OCI-LY7 (cell line): ENCODE results near the gene SLC25A29. TPM values are rescaled to one million over a fixed set of nuclear protein-coding genes. Genes with fewer than 3 reads are reported as not detected.

ENCODE experiments used
- BruUV-seq: library from RNA; stranded (reverse); fragments of 400-500 nt; replicated peaks from 2 replicates; lab custom pipeline; 2021; lab: Mats Ljungman, UMichigan
- CTCF ChIA-PET: fragments of 300-600 bp; sonication (Branson Sonifier 250); formaldehyde crosslinking; loops from one replicate; lab custom pipeline; 2022; ENCODE audit warnings: antibody characterized with exemption; ENCODE audit not compliant: unreplicated experiment; lab: Charles Lee
- POLR2A ChIA-PET: fragments of 300-600 bp; sonication (Branson Sonifier 250); formaldehyde crosslinking; loops from one replicate; lab custom pipeline; 2022; ENCODE audit warnings: antibody characterized with exemption; lab: Charles Lee
- DNase-seq: peaks from one replicate; pipeline ENCODE4 v3.0.0-alpha.2; 2015; ENCODE audit warnings: low spot score
- H2AFZ ChIP-seq: fragments of 200-600 bp; sonication (generic), shearing (Covaris generic); 2 replicates; pipeline ENCODE4 v1.6.1; 2014; ENCODE audit warnings: mild to moderate bottlenecking, antibody characterized with exemption, low read length, moderate library complexity
- H3K27ac ChIP-seq: fragments of 200-600 bp; sonication (generic); 2 replicates; pipeline ENCODE4 v1.5.1; 2014; ENCODE audit warnings: mixed run types, low read depth, mild to moderate bottlenecking, moderate library complexity, low read length, inconsistent platforms; ENCODE audit not compliant: poor library complexity, severe bottlenecking
- H3K36me3 ChIP-seq: fragments of 200-600 bp; sonication (generic); 2 replicates; pipeline ENCODE4 v1.6.1; 2014; ENCODE audit warnings: mild to moderate bottlenecking, antibody characterized with exemption, low read length, moderate library complexity, mixed read lengths; ENCODE audit not compliant: insufficient read depth
- H3K4me1 ChIP-seq: fragments of 200-600 bp; sonication (generic); 2 replicates; pipeline ENCODE4 v1.5.1; 2014; ENCODE audit warnings: mild to moderate bottlenecking, low read length; ENCODE audit not compliant: insufficient read depth, poor library complexity, severe bottlenecking
- H3K4me2 ChIP-seq: fragments of 200-600 bp; sonication (generic); 2 replicates; pipeline ENCODE4 v1.6.1; 2014; ENCODE audit warnings: mild to moderate bottlenecking, low read length
- H3K4me3 ChIP-seq: fragments of 200-600 bp; sonication (generic); 2 replicates; pipeline ENCODE4 v1.5.1; 2014; ENCODE audit warnings: mild to moderate bottlenecking, low read depth, low read length; ENCODE audit not compliant: poor library complexity, severe bottlenecking
- H3K79me2 ChIP-seq: fragments of 200-600 bp; sonication (generic); 2 replicates; pipeline ENCODE4 v1.6.1; 2016; ENCODE audit warnings: low read depth, mild to moderate bottlenecking, low read length, moderate library complexity, mixed read lengths; ENCODE audit not compliant: insufficient read depth
- H3K9me2 ChIP-seq: fragments of 200-600 bp; sonication (generic); 2 replicates; pipeline ENCODE4 v1.6.1; 2016; ENCODE audit warnings: mild to moderate bottlenecking, low read length, mixed read lengths; ENCODE audit not compliant: insufficient read depth
- H3K9me3 ChIP-seq: fragments of 200-600 bp; sonication (generic); 2 replicates; pipeline ENCODE4 v1.6.1; 2014; ENCODE audit warnings: mild to moderate bottlenecking, mixed run types, low read length, mixed read lengths
- H4K20me1 ChIP-seq: fragments of 200-600 bp; sonication (generic); 2 replicates; pipeline ENCODE4 v1.6.1; 2014; ENCODE audit warnings: mild to moderate bottlenecking, antibody characterized with exemption, low read length, moderate library complexity, mixed read lengths; ENCODE audit not compliant: insufficient read depth
- EZH2phosphoT487 ChIP-seq: fragments of 200-600 bp; sonication (generic); IDR thresholded peaks from 2 replicates; pipeline ENCODE4 v1.6.1; 2018; ENCODE audit warnings: low read depth, borderline replicate concordance, mild to moderate bottlenecking, mixed run types, antibody characterized with exemption, low read length, moderate library complexity, mixed read lengths
- intact Hi-C: fragments of 100-400 bp; cut with micrococcal nuclease; formaldehyde crosslinking; loops from one replicate; pipeline ENCODE4 v1.10.0; 2022; ENCODE audit not compliant: unreplicated experiment
- total RNA-seq, 2 experiments: library from RNA; depleted of rRNA in 1 of 2; stranded (reverse); fragments of >200 nt in 1 of 2; shearing (Covaris generic) in 1 of 2; gene quantifications; 2 replicates each; pipeline ENCODE4 v1.2.3, GENCODE V29; 2014 to 2022
- TF ChIP-seq, protein P1 (sequence below): fragments of 200-600 bp; sonication (generic); conservative IDR thresholded peaks from 2 replicates; pipeline ENCODE4 v1.5.1; 2014; ENCODE audit warnings: mild to moderate bottlenecking, antibody characterized with exemption, low read length, moderate library complexity, mixed read lengths

SLC25A29 gene
- total RNA-seq, 2 experiments from 2014 or later = 14.6 to 34.8 TPM

DNA sequence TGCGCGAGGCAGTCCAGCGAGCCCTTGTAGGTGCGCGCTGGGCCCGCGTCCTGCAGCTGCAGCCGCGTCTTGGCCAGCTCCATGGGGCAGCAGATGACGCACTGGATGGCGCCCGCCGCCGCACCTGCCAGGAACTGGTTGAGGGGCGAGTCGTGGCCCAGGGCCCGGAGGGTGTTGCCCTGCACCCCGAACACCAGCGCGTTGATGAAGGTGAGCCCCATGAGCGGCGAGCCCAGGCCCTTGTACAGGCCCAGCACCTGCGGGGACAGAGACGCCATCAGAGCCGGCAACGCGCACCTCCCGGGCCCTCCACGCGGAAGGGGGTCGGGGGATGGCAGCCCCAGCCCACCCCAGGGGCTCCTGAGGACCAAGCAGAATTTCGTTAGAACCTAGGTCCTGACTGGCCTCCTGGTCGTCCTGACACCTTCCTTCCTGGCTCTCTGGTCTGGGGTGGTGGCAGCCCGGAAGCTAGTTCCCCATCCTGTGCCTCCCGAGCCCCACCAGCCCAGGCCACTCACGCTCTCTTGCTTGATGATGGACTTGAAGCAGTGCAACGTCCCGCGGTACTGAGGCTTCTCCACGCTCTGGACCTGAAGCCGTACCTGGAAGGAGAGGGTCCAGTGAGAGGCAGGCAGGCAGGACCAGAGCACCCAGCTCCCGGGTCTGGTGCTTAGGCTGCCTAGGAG is 13.3 kb downstream of the SLC25A29 start:
- Histone ChIP-seq H3K9me2 (no peaks in the 10 kb centered on the region), H3K4me2 (no peak overlapping the region), H4K20me1 (no peaks in the 10 kb centered on the region), H3K36me3 (no peaks in the 10 kb centered on the region), H3K27ac (no peak overlapping the region), H3K9me3 (no peaks in the 10 kb centered on the region), H2AFZ (no peak overlapping the region), H3K4me3 (no peak overlapping the region), H3K79me2 (no peaks in the 10 kb centered on the region), H3K4me1 (peaks cover 12% of the 10 kb centered on the region)
- ChIA-PET CTCF (no interaction called here), POLR2A (no interaction called here)
- intact Hi-C loops = no loop called here
- no TSS peak for BruUV-seq
- no peak for DNase-seq
- TF ChIP-seq, protein P1, sequence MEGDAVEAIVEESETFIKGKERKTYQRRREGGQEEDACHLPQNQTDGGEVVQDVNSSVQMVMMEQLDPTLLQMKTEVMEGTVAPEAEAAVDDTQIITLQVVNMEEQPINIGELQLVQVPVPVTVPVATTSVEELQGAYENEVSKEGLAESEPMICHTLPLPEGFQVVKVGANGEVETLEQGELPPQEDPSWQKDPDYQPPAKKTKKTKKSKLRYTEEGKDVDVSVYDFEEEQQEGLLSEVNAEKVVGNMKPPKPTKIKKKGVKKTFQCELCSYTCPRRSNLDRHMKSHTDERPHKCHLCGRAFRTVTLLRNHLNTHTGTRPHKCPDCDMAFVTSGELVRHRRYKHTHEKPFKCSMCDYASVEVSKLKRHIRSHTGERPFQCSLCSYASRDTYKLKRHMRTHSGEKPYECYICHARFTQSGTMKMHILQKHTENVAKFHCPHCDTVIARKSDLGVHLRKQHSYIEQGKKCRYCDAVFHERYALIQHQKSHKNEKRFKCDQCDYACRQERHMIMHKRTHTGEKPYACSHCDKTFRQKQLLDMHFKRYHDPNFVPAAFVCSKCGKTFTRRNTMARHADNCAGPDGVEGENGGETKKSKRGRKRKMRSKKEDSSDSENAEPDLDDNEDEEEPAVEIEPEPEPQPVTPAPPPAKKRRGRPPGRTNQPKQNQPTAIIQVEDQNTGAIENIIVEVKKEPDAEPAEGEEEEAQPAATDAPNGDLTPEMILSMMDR = no peak
- TF ChIP-seq EZH2phosphoT487 = no peak

DNA sequence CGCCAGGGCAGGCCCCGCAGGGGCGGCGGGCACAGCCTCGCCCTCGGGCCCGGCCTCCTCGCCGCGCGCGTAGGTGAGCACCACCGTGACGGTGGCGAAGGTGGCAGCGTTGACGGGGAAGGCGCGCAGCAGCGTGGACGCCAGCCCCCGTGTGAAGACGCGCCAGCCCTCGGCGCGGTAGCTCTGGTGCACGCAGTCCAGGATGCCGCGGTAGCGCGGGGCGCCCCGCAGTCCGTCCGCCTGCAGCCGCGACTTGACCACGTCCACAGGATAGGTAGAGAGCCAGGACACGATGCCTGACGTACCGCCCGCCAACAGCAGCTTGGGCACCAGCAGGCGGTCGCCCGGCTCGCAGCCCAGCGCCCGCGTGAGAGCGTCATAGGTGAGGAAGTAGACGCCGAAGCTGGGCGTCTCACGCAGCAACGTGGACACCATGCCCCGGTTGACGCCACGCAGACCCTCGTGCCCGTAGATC is 13.9 kb downstream of the SLC25A29 start:
- no peaks in the 10 kb centered on the region for H3K79me2 ChIP-seq
- no peaks in the 10 kb centered on the region for H4K20me1 ChIP-seq
- no peak for TF ChIP-seq EZH2phosphoT487
- TF ChIP-seq, protein P1 = no peak
- intact Hi-C loops = no loop called here
- no peak overlapping the region for H3K27ac ChIP-seq
- H3K9me2 ChIP-seq = no peaks in the 10 kb centered on the region
- BruUV-seq = no TSS peak
- no peaks in the 10 kb centered on the region for H3K36me3 ChIP-seq
- H3K4me1 ChIP-seq = peaks cover 9% of the 10 kb centered on the region
- H2AFZ ChIP-seq = no peak overlapping the region
- no peak overlapping the region for H3K4me3 ChIP-seq
- H3K4me2 ChIP-seq = no peak overlapping the region
- CTCF ChIA-PET = no interaction called here
- POLR2A ChIA-PET = no interaction called here
- DNase-seq = no peak
- no peaks in the 10 kb centered on the region for H3K9me3 ChIP-seq

DNA sequence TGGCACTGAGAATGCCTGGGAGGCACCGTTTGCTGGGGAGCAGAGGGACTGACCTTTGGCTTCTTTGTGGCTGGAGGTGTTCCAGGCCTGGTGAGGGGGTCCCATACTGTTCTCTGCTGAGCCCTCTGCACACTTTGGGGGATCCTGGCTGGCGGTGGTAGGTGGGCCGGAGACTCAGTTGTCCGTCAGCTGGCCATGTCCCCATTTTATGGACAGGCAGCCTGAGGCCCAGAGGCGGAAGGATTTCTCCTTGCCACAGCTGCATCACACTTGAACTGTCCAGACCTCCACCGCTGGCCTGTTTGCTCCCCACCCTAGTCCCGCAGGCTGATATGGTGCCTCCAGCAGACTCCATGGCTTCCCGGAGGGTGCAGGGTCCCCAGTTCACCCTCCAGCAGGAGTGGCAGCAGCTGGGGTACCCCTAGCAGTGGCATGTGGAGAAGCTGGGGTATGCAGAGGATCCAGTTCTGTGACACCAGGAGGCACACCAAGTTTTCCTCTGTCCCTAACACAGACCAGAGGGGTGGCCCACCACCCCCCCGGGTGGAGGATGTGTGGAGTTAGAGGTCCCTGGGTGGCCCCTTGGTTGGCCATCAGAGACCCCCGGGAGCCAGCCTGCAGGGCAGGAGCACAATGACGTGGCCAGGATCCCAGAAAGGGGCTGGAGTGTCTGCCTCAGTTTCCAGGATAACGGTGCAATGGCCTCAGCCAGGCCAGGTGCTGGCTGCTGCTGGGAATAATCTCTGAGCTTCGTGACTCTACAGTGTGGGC is 14.8 kb downstream of the SLC25A29 start:
- Histone ChIP-seq H4K20me1 (no peaks in the 10 kb centered on the region), H3K27ac (no peak overlapping the region), H3K9me2 (no peaks in the 10 kb centered on the region), H3K9me3 (no peaks in the 10 kb centered on the region), H3K4me1 (peaks cover 3% of the 10 kb centered on the region), H3K4me2 (no peak overlapping the region), H3K4me3 (no peak overlapping the region), H3K36me3 (no peaks in the 10 kb centered on the region), H3K79me2 (no peaks in the 10 kb centered on the region), H2AFZ (no peak overlapping the region)
- no peak for DNase-seq
- ChIA-PET POLR2A (no interaction called here), CTCF (no interaction called here)
- TF ChIP-seq, protein P1 = no peak
- no peak for TF ChIP-seq EZH2phosphoT487
- no TSS peak for BruUV-seq
- intact Hi-C loops = no loop called here
